ENCODE measurements around the gene CILP2. TPM values are rescaled to one million over a fixed set of nuclear protein-coding genes. Genes with fewer than 3 reads are reported as not detected.

The CILP2 gene
- total and polyA plus RNA-seq, 8 donors = under 0.01 to 1.4 (median 0.39) TPM; not detected in 4

- intact Hi-C loops (cut with DNase I; ENCODE audit: low total_unique reads) = no loop called here
- DNase-seq = no peak
- no peak for TF ChIP-seq POLR2A (IDR thresholded peaks at IDR 0.05)
- no peak for TF ChIP-seq POLR2AphosphoS5 (IDR thresholded peaks at IDR 0.05)
- TF ChIP-seq, protein P1, sequence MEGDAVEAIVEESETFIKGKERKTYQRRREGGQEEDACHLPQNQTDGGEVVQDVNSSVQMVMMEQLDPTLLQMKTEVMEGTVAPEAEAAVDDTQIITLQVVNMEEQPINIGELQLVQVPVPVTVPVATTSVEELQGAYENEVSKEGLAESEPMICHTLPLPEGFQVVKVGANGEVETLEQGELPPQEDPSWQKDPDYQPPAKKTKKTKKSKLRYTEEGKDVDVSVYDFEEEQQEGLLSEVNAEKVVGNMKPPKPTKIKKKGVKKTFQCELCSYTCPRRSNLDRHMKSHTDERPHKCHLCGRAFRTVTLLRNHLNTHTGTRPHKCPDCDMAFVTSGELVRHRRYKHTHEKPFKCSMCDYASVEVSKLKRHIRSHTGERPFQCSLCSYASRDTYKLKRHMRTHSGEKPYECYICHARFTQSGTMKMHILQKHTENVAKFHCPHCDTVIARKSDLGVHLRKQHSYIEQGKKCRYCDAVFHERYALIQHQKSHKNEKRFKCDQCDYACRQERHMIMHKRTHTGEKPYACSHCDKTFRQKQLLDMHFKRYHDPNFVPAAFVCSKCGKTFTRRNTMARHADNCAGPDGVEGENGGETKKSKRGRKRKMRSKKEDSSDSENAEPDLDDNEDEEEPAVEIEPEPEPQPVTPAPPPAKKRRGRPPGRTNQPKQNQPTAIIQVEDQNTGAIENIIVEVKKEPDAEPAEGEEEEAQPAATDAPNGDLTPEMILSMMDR (IDR thresholded peaks at IDR 0.05) = no peak
- TF ChIP-seq EP300 (IDR thresholded peaks at IDR 0.05) = no peak
- H3K36me3 ChIP-seq = peaks cover 73 to 100% (median 100%) of the 10 kb centered on the region in 4 donors
- H3K4me3 ChIP-seq = no peak overlapping the region
- H3K27ac ChIP-seq = no peak overlapping the region
- H3K9me3 ChIP-seq = no peaks in the 10 kb centered on the region
- H3K27me3 ChIP-seq = no peaks in the 10 kb centered on the region
- WGBS, 5 donors = 89 to 97% (median 94%) methylated on average over 24 to 26 of the region's 26 CpGs
- no peaks in the 10 kb centered on the region for H3K4me1 ChIP-seq
Observed at GRCh38 chr19:19501798-19502197, 36.3 kb upstream of the CILP2 start.

GRCh38 chr19:19502281-19502680 is 35.8 kb upstream of the CILP2 start:
- 94 to 100% (median 96%) methylated on average over 1 to 19 of the region's 19 CpGs for WGBS, 5 donors
- Histone ChIP-seq H3K9me3 (no peaks in the 10 kb centered on the region), H3K27ac (no peak overlapping the region), H3K4me1 (no peaks in the 10 kb centered on the region), H3K4me3 (no peak overlapping the region), H3K36me3 (peaks cover 69 to 100% (median 100%) of the 10 kb centered on the region in 4 donors), H3K27me3 (no peaks in the 10 kb centered on the region)
- TF ChIP-seq, protein P1 (IDR thresholded peaks at IDR 0.05) = no peak
- TF ChIP-seq EP300 (IDR thresholded peaks at IDR 0.05) = no peak
- no peak for TF ChIP-seq POLR2AphosphoS5 (IDR thresholded peaks at IDR 0.05)
- TF ChIP-seq POLR2A (IDR thresholded peaks at IDR 0.05) = no peak
- intact Hi-C loops (cut with DNase I; ENCODE audit: low total_unique reads) = no loop called here
- DNase-seq = no peak

DNA sequence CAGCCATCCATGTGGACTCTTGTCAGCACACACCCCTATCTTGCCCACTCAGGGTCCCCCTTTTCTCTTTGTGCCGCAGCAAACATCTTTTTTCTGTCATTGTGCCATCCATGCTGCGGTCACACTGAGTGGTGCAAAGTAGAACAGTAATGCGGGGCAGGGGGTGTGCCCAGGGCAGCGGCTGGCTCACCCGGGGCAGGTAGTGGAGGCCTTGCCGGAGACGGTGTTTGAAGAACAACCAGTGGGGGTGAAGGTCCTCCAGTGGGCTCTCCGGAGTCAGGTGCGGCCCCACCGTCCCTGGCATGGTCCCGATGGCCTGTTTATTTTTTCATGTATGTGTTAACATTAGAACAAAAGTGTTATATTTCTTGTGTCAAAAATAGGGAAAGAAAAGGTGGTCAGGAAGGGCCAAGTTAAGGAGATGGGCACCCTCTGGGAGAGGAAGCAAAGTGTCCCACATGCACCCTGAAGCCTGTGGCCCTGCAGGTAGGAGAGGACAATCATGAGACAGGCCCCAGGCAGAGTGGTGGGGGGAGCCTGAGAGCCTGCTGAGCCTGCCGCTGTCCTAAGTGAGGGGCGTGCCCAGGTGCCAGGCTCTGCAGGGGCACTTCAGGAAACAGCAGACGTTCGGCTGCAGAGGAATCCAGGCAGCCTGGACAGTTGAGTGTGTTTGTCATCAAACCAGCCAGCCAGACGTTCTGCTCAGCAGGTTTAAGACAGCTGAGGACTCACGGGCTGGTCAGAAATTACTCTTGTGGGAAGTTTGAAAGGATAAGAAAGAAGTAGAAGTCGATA is 35.1 kb upstream of the CILP2 start:
- Histone ChIP-seq H3K27ac (no peak overlapping the region), H3K4me3 (no peak overlapping the region), H3K36me3 (peaks cover 67 to 100% (median 100%) of the 10 kb centered on the region in 4 donors), H3K27me3 (no peaks in the 10 kb centered on the region), H3K4me1 (no peaks in the 10 kb centered on the region), H3K9me3 (no peaks in the 10 kb centered on the region)
- intact Hi-C loops (cut with DNase I; ENCODE audit: low total_unique reads) = no loop called here
- DNase-seq = no peak
- WGBS, 5 donors = 83 to 87% (median 86%) methylated on average over 18 of the region's 18 CpGs
- TF ChIP-seq POLR2AphosphoS5 (IDR thresholded peaks at IDR 0.05) = no peak

GRCh38 chr19:19504754-19505668 is 33.1 kb upstream of the CILP2 start:
- H3K27me3 ChIP-seq = no peaks in the 10 kb centered on the region
- peaks cover 47 to 85% (median 82%) of the 10 kb centered on the region in 4 donors for H3K36me3 ChIP-seq
- DNase-seq = no peak
- no peak for TF ChIP-seq POLR2AphosphoS5 (IDR thresholded peaks at IDR 0.05)
- TF ChIP-seq EP300 (IDR thresholded peaks at IDR 0.05) = no peak
- TF ChIP-seq, protein P1 (IDR thresholded peaks at IDR 0.05) = no peak
- no peak for TF ChIP-seq POLR2A (IDR thresholded peaks at IDR 0.05)
- no peak overlapping the region for H3K4me3 ChIP-seq
- intact Hi-C loops (cut with DNase I; ENCODE audit: low total_unique reads) = no loop called here
- H3K9me3 ChIP-seq = no peaks in the 10 kb centered on the region
- WGBS, 5 donors = 89 to 94% (median 92%) methylated on average over 20 to 23 of the region's 23 CpGs
- no peaks in the 10 kb centered on the region for H3K4me1 ChIP-seq
- no peak overlapping the region for H3K27ac ChIP-seq

Data from stomach (tissue), 9 donors.